HG03520 (cell line): ENCODE data around the gene PLPPR5.

Experiments used
- ATAC-seq: cut with Tn5 transposase; IDR thresholded peaks from one replicate; pipeline ENCODE4 v1.9.1; 2021; ENCODE audit warnings: mild to moderate bottlenecking, moderate library complexity; ENCODE audit not compliant: unreplicated experiment

Gene PLPPR5

GRCh38 chr1:98860329-98860728 lies 144.3 kb downstream of the PLPPR5 start:
- ATAC-seq = no peak

GRCh38 chr1:98854137-98854536 lies 150.5 kb downstream of the PLPPR5 start:
- no peak for ATAC-seq

- no peak for ATAC-seq
These were observed 154.6 kb downstream of the PLPPR5 start for GRCh38 chr1:98849969-98850636.

GRCh38 chr1:98842241-98842640 lies 162.4 kb downstream of the PLPPR5 start:
- no peak for ATAC-seq
